B cell (primary cell): Measurements from ENCODE around the gene ASTN2. TPM values are rescaled to one million over a fixed set of nuclear protein-coding genes. Genes with fewer than 3 reads are reported as not detected.

Experiments used
- ATAC-seq: fragments of 200-7000 bp; cut with Tn5 transposase; one replicate; pipeline ENCODE4 v1.10.0; 2021; ENCODE audit warnings: low read depth, mild to moderate bottlenecking, moderate number of reproducible peaks, moderate library complexity
- CTCF ChIA-PET: fragments of 350-600 bp; sonication (Branson Sonifier 250); formaldehyde crosslinking; loops from one replicate; lab custom pipeline; 2021; ENCODE audit warnings: antibody characterized with exemption, inconsistent platforms; lab: Charles Lee
- POLR2A ChIA-PET: fragments of 350-600 bp; sonication (Branson Sonifier 250); formaldehyde crosslinking; loops from one replicate; lab custom pipeline; 2021; ENCODE audit warnings: antibody characterized with exemption; lab: Charles Lee
- DNase-seq: peaks from one replicate; pipeline ENCODE4 v3.0.0; 2013
- H2AFZ ChIP-seq: 2 replicates; pipeline ENCODE4 v1.6.1; 2012; ENCODE audit warnings: mild to moderate bottlenecking, low read depth, low read length; ENCODE audit not compliant: insufficient read depth, poor library complexity, severe bottlenecking
- H3K27ac ChIP-seq, 2 donors: 1 replicate in 1 of 2; 2 replicates in 1 of 2; pipeline ENCODE4 v1.5.1; 2012 to 2013; ENCODE audit warnings: low read length in 2 of 2, mild to moderate bottlenecking in 2 of 2, moderate library complexity in 1 of 2
- H3K27me3 ChIP-seq, 4 experiments: fragments of 200-600 bp in 1 of 4; sonication (generic) in 1 of 4; replicated peaks in 1 of 4; 1 replicate in 2 of 4; 2 replicates in 2 of 4; pipeline versions ENCODE4 v1.6.1 to v1.7.0; 2013 to 2016; ENCODE audit warnings: low read length in 3 of 4, mild to moderate bottlenecking in 2 of 4, mixed read lengths in 1 of 4, moderate library complexity in 1 of 4; ENCODE audit not compliant: insufficient read depth in 4 of 4, control insufficient read depth in 3 of 4; ENCODE audit errors: control extremely low read depth in 1 of 4
- H3K36me3 ChIP-seq, 2 experiments: replicated peaks in 1 of 2; 1 replicate in 1 of 2; 2 replicates in 1 of 2; pipeline versions ENCODE4 v1.6.1 to v1.7.1; 2013; ENCODE audit warnings: low read length in 1 of 2; ENCODE audit not compliant: insufficient read depth in 2 of 2, control insufficient read depth in 1 of 2; ENCODE audit errors: control extremely low read depth in 1 of 2, extremely low read depth in 1 of 2
- H3K4me1 ChIP-seq, 2 donors: fragments of 200-600 bp in 1 of 2; sonication (generic) in 1 of 2; 1 replicate in 1 of 2; 2 replicates in 1 of 2; pipeline versions ENCODE4 v1.5.1 to v1.6.1; 2013 to 2017; ENCODE audit warnings: low read length in 2 of 2; ENCODE audit not compliant: control insufficient read depth in 2 of 2, insufficient read depth in 2 of 2
- H3K4me2 ChIP-seq: replicated peaks from 2 replicates; pipeline ENCODE3; 2012; ENCODE audit warnings: mild to moderate bottlenecking, low read depth, low read length; ENCODE audit not compliant: poor library complexity, severe bottlenecking
- H3K4me3 ChIP-seq, 5 experiments: fragments of 200-600 bp in 1 of 5; sonication (generic) in 1 of 5; 1 replicate in 3 of 5; 2 replicates in 2 of 5; pipeline versions ENCODE4 v1.5.1 to v1.7.0; 2011 to 2016; ENCODE audit warnings: low read length in 4 of 5, mild to moderate bottlenecking in 4 of 5, low read depth in 2 of 5, control low read depth in 1 of 5, moderate library complexity in 1 of 5; ENCODE audit not compliant: insufficient read depth in 1 of 5; ENCODE audit errors: control extremely low read depth in 1 of 5, extremely low read depth in 1 of 5
- H3K79me2 ChIP-seq: fragments of 200-600 bp; sonication (generic); one replicate; pipeline ENCODE4 v1.6.0; 2016; ENCODE audit warnings: low read length; ENCODE audit not compliant: control insufficient read depth, insufficient read depth
- H3K9ac ChIP-seq: fragments of 200-600 bp; sonication (generic); 2 replicates; pipeline ENCODE4 v1.6.1; 2017; ENCODE audit warnings: mild to moderate bottlenecking, low read length, moderate library complexity
- H3K9me3 ChIP-seq, 3 donors: one replicate each; pipeline versions ENCODE4 v1.6.1 to v1.7.1; 2013; ENCODE audit warnings: low read length in 2 of 3; ENCODE audit not compliant: control insufficient read depth in 2 of 3, insufficient read depth in 1 of 3; ENCODE audit errors: control extremely low read depth in 1 of 3
- H4K20me1 ChIP-seq: 2 replicates; pipeline ENCODE4 v1.6.0; 2012; ENCODE audit warnings: mild to moderate bottlenecking, low read length; ENCODE audit not compliant: insufficient read depth, control insufficient read depth, poor library complexity, severe bottlenecking
- H3K27ac Mint-ChIP-seq: one replicate; pipeline ENCODE4 v1.8.0; 2021; ENCODE audit warnings: mixed read lengths
- H3K27me3 Mint-ChIP-seq: one replicate; pipeline ENCODE4 v1.8.0; 2021; ENCODE audit warnings: mixed read lengths
- H3K4me1 Mint-ChIP-seq: one replicate; pipeline ENCODE4 v1.8.0; 2021; ENCODE audit warnings: mixed read lengths
- H3K4me3 Mint-ChIP-seq: one replicate; pipeline ENCODE4 v1.8.0; 2021; ENCODE audit warnings: mixed read lengths
- H3K9me3 Mint-ChIP-seq: one replicate; pipeline ENCODE4 v1.8.0; 2022; ENCODE audit warnings: mixed read lengths; ENCODE audit not compliant: insufficient read depth
- EZH2 ChIP-seq: IDR thresholded peaks from 2 replicates; pipeline ENCODE4 v1.6.1; 2012; ENCODE audit warnings: borderline replicate concordance, low read depth, mild to moderate bottlenecking, moderate library complexity, low read length; ENCODE audit not compliant: insufficient read depth, poor library complexity, severe bottlenecking
- WGBS: methylation state at CpG from one replicate; pipeline ENCODE4 v1.1.5; 2013; ENCODE audit warnings: missing lambda C conversion rate; ENCODE audit not compliant: insufficient coverage; 5-methylcytosine and 5-hydroxymethylcytosine counted together
- intact Hi-C: fragments of 100-400 bp; cut with micrococcal nuclease; formaldehyde crosslinking; loops from one replicate; pipeline ENCODE4 v1.10.0; 2022
- polyA plus RNA-seq: library from polyadenylated mRNA; depleted of rRNA; stranded (reverse); fragments of >200 nt; gene quantifications from 2 replicates; pipeline ENCODE4 v1.2.3, GENCODE V29; 2012
- total RNA-seq, 2 donors: library from RNA; stranded (reverse); fragments of 120-200 nt in 1 of 2; gene quantifications; 1 replicate in 1 of 2; 2 replicates in 1 of 2; pipeline versions ENCODE4 v1.2.3 to v1.2.4, GENCODE V29; 2013 to 2022
- TF ChIP-seq, protein P1 (sequence below): fragments of 200-600 bp; IDR thresholded peaks from one replicate; pipeline ENCODE4 v1.8.0; 2022; ENCODE audit warnings: antibody characterized with exemption, mild to moderate bottlenecking

The ASTN2 gene
- total and polyA plus RNA-seq, 2 donors (not counting 1 experiment from before 2014, with no cell fraction given) = 1.2 to 3.6 TPM

DNA sequence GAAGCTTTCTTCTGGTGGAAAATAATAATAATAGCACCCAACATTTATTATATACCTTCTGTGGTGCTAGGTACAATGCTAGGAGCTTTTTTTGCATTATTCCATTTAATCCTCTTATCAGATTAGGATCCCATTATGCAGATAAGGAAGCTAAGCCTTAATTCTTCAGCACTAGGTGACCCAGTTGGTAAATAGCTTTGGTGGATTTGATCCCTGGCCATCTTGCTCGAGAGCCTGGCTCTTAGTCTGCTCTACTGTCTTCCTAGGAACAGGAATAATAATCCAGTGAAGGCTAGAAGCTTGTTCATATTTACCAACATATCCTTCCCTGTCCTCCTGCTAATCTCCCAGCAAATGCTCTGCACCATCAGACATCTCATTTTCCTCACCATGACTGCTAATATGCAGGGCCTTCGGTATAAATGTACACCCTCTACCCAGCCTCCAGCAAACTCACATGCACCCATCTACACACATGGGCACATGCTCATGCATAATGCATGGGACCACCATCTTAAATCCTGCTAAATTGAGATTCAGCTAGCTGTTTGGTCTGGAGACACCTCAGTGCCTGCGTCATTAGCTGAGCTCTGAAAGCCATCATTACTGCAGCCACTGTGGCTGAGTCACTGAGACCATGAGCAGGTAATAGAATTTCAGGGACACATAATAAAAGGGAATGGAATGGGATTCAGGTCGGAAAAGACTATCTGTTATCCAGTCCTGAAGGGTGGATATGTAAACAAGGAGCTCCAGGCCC, 640.3 kb downstream of the ASTN2 start:
- Mint-ChIP-seq H3K27me3 (peaks cover 8% of the 10 kb centered on the region), H3K4me3 (no peak overlapping the region), H3K9me3 (peaks cover 2% of the 10 kb centered on the region), H3K27ac (no peak overlapping the region), H3K4me1 (no peaks in the 10 kb centered on the region)
- H3K9me3 ChIP-seq = no peaks in the 10 kb centered on the region
- intact Hi-C loops = no loop called here
- no peak overlapping the region for H3K27ac ChIP-seq
- H3K27me3 ChIP-seq = no peaks in the 10 kb centered on the region
- TF ChIP-seq, protein P1, sequence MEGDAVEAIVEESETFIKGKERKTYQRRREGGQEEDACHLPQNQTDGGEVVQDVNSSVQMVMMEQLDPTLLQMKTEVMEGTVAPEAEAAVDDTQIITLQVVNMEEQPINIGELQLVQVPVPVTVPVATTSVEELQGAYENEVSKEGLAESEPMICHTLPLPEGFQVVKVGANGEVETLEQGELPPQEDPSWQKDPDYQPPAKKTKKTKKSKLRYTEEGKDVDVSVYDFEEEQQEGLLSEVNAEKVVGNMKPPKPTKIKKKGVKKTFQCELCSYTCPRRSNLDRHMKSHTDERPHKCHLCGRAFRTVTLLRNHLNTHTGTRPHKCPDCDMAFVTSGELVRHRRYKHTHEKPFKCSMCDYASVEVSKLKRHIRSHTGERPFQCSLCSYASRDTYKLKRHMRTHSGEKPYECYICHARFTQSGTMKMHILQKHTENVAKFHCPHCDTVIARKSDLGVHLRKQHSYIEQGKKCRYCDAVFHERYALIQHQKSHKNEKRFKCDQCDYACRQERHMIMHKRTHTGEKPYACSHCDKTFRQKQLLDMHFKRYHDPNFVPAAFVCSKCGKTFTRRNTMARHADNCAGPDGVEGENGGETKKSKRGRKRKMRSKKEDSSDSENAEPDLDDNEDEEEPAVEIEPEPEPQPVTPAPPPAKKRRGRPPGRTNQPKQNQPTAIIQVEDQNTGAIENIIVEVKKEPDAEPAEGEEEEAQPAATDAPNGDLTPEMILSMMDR = no peak
- TF ChIP-seq EZH2 = no peak
- no peak overlapping the region for H3K9ac ChIP-seq
- H3K4me2 ChIP-seq = no peak overlapping the region
- 100% methylated on average over 2 of the region's 4 CpGs for WGBS
- H3K4me3 ChIP-seq = no peak overlapping the region
- H4K20me1 ChIP-seq = no peaks in the 10 kb centered on the region
- no peaks in the 10 kb centered on the region for H3K4me1 ChIP-seq
- ChIA-PET POLR2A (no interaction called here), CTCF (no interaction called here)
- ATAC-seq = no peak
- no peak for DNase-seq
- H3K79me2 ChIP-seq = no peaks in the 10 kb centered on the region
- H2AFZ ChIP-seq = no peak overlapping the region
- H3K36me3 ChIP-seq = no peaks in the 10 kb centered on the region

- intact Hi-C loops = no loop called here
- no peaks in the 10 kb centered on the region for H3K27me3 Mint-ChIP-seq
- H2AFZ ChIP-seq = no peak overlapping the region
- H3K9me3 ChIP-seq = no peaks in the 10 kb centered on the region
- POLR2A ChIA-PET = no interaction called here
- no peaks in the 10 kb centered on the region for H3K9me3 Mint-ChIP-seq
- TF ChIP-seq, protein P1 = no peak
- no peak for TF ChIP-seq EZH2
- H4K20me1 ChIP-seq = no peaks in the 10 kb centered on the region
- no peaks in the 10 kb centered on the region for H3K79me2 ChIP-seq
- CTCF ChIA-PET = no interaction called here
- 88% methylated on average over 7 of the region's 8 CpGs for whole genome bisulfite sequencing
- H3K36me3 ChIP-seq = no peaks in the 10 kb centered on the region
- H3K4me3 ChIP-seq = no peak overlapping the region
- H3K9ac ChIP-seq = no peak overlapping the region
- no peak overlapping the region for H3K27ac ChIP-seq
- H3K27me3 ChIP-seq = no peaks in the 10 kb centered on the region
- H3K4me2 ChIP-seq = no peak overlapping the region
- no peak overlapping the region for H3K27ac Mint-ChIP-seq
- H3K4me1 Mint-ChIP-seq = no peaks in the 10 kb centered on the region
- DNase-seq (no peak), ATAC-seq (no peak)
- H3K4me1 ChIP-seq = no peaks in the 10 kb centered on the region
- H3K4me3 Mint-ChIP-seq = no peak overlapping the region
These were observed 647.6 kb downstream of the ASTN2 start for GRCh38 chr9:116767219-116767618.
